ENCODE results near the gene SMIM29. TPM values are rescaled to one million over a fixed set of nuclear protein-coding genes. Genes with fewer than 3 reads are reported as not detected.

SMIM29 gene
- total RNA-seq, 1 experiment from 2014 or later = 3.2 TPM

GRCh38 chr6:34229877-34230276 lies 18.9 kb downstream of the SMIM29 start:
- H3K9me3 ChIP-seq (replicated peaks) = no peaks in the 10 kb centered on the region
- no peak overlapping the region for H3K27ac ChIP-seq
- DNase-seq = no peak
- H3K27me3 ChIP-seq = no peaks in the 10 kb centered on the region
- no peaks in the 10 kb centered on the region for H3K36me3 ChIP-seq
- H3K4me3 ChIP-seq = no peak overlapping the region
- H3K4me1 ChIP-seq = peaks cover 10% of the 10 kb centered on the region; the same call in 1 of the 2 replicates

- Histone ChIP-seq H3K27me3 (no peaks in the 10 kb centered on the region), H3K9me3 (replicated peaks) (no peaks in the 10 kb centered on the region), H3K4me1 (peaks cover 17% of the 10 kb centered on the region; the same call in 1 of the 2 replicates), H3K27ac (no peak overlapping the region), H3K4me3 (no peak overlapping the region), H3K36me3 (no peaks in the 10 kb centered on the region)
- DNase-seq = no peak
Observed at GRCh38 chr6:34227761-34228421, 20.9 kb downstream of the SMIM29 start.

- H3K27ac ChIP-seq = no peak overlapping the region
- H3K4me3 ChIP-seq = no peak overlapping the region
- H3K27me3 ChIP-seq = no peaks in the 10 kb centered on the region
- DNase-seq = no peak
- H3K36me3 ChIP-seq = no peaks in the 10 kb centered on the region
- no peaks in the 10 kb centered on the region for H3K9me3 ChIP-seq (replicated peaks)
- H3K4me1 ChIP-seq = peaks cover 17% of the 10 kb centered on the region; the same call in 1 of the 2 replicates
Observed at GRCh38 chr6:34226731-34227586, 21.8 kb downstream of the SMIM29 start.

GRCh38 chr6:34226066-34226465 lies 22.7 kb downstream of the SMIM29 start:
- no peaks in the 10 kb centered on the region for H3K36me3 ChIP-seq
- no peaks in the 10 kb centered on the region for H3K27me3 ChIP-seq
- H3K4me3 ChIP-seq = no peak overlapping the region
- H3K9me3 ChIP-seq (replicated peaks) = no peaks in the 10 kb centered on the region
- no peak overlapping the region for H3K27ac ChIP-seq
- peaks cover 17% of the 10 kb centered on the region; the same call in 1 of the 2 replicates for H3K4me1 ChIP-seq
- no peak for DNase-seq

GRCh38 chr6:34225551-34225950 lies 23.3 kb downstream of the SMIM29 start:
- H3K4me3 ChIP-seq = no peak overlapping the region
- no peak for DNase-seq
- H3K36me3 ChIP-seq = no peaks in the 10 kb centered on the region
- no peaks in the 10 kb centered on the region for H3K9me3 ChIP-seq (replicated peaks)
- H3K27me3 ChIP-seq = no peaks in the 10 kb centered on the region
- H3K27ac ChIP-seq = no peak overlapping the region
- peaks cover 17% of the 10 kb centered on the region; the same call in 1 of the 2 replicates for H3K4me1 ChIP-seq

- peaks cover 15% of the 10 kb centered on the region; the same call in 1 of the 2 replicates for H3K4me1 ChIP-seq
- no peaks in the 10 kb centered on the region for H3K9me3 ChIP-seq (replicated peaks)
- H3K27me3 ChIP-seq = no peaks in the 10 kb centered on the region
- peak overlapping the region; percentile 67 for H3K27ac ChIP-seq
- DNase-seq = peak; percentile 88 to 91
- H3K4me3 ChIP-seq = peak overlapping the region; percentile 77
- no peaks in the 10 kb centered on the region for H3K36me3 ChIP-seq
Observed at GRCh38 chr6:34223956-34224940, 24.6 kb downstream of the SMIM29 start.

- Histone ChIP-seq H3K4me1 (peaks cover 11% of the 10 kb centered on the region; the same call in 1 of the 2 replicates), H3K27me3 (no peaks in the 10 kb centered on the region), H3K4me3 (peak overlapping the region; percentile 77), H3K9me3 (replicated peaks) (no peaks in the 10 kb centered on the region), H3K36me3 (no peaks in the 10 kb centered on the region), H3K27ac (no peak overlapping the region)
- no peak for DNase-seq
Observed at GRCh38 chr6:34223381-34223955, 25.3 kb downstream of the SMIM29 start.

- Histone ChIP-seq H3K9me3 (replicated peaks) (no peaks in the 10 kb centered on the region), H3K27ac (no peak overlapping the region), H3K4me3 (no peak overlapping the region), H3K36me3 (no peaks in the 10 kb centered on the region), H3K4me1 (peaks cover 3% of the 10 kb centered on the region; the same call in 1 of the 2 replicates), H3K27me3 (no peaks in the 10 kb centered on the region)
- DNase-seq = no peak
Observed at GRCh38 chr6:34218691-34219090, 30.1 kb downstream of the SMIM29 start.

- no peaks in the 10 kb centered on the region for H3K36me3 ChIP-seq
- no peaks in the 10 kb centered on the region for H3K4me1 ChIP-seq
- no peak for DNase-seq
Observed at GRCh38 chr6:34213772-34214171, 35.0 kb downstream of the SMIM29 start.

GRCh38 chr6:34207695-34208443 lies 40.9 kb downstream of the SMIM29 start:
- no peak overlapping the region for H3K27ac ChIP-seq
- no peaks in the 10 kb centered on the region for H3K9me3 ChIP-seq (replicated peaks)
- H3K4me3 ChIP-seq = no peak overlapping the region
- no peaks in the 10 kb centered on the region for H3K36me3 ChIP-seq
- DNase-seq = no peak
- no peaks in the 10 kb centered on the region for H3K27me3 ChIP-seq
- no peaks in the 10 kb centered on the region for H3K4me1 ChIP-seq

More at GRCh38 chr6:34213772-34214171, 35.0 kb downstream of the SMIM29 start:
- no peak overlapping the region for H3K4me3 ChIP-seq
- no peaks in the 10 kb centered on the region for H3K27me3 ChIP-seq
- H3K9me3 ChIP-seq (replicated peaks) = no peaks in the 10 kb centered on the region
- H3K27ac ChIP-seq = no peak overlapping the region

GRCh38 chr6:34206726-34207125 lies 42.1 kb downstream of the SMIM29 start:
- no peak for DNase-seq
- Histone ChIP-seq H3K9me3 (replicated peaks) (no peaks in the 10 kb centered on the region), H3K27ac (no peak overlapping the region), H3K4me3 (no peak overlapping the region), H3K36me3 (no peaks in the 10 kb centered on the region), H3K27me3 (no peaks in the 10 kb centered on the region), H3K4me1 (no peaks in the 10 kb centered on the region)

- no peak overlapping the region for H3K27ac ChIP-seq
- no peak for DNase-seq
- no peak overlapping the region for H3K4me3 ChIP-seq
- H3K9me3 ChIP-seq (replicated peaks) = no peaks in the 10 kb centered on the region
- H3K4me1 ChIP-seq = no peaks in the 10 kb centered on the region
- no peaks in the 10 kb centered on the region for H3K36me3 ChIP-seq
- H3K27me3 ChIP-seq = no peaks in the 10 kb centered on the region
Observed at GRCh38 chr6:34205916-34206315, 42.9 kb downstream of the SMIM29 start.

GRCh38 chr6:34205466-34205865 lies 43.3 kb downstream of the SMIM29 start:
- H3K27me3 ChIP-seq = no peaks in the 10 kb centered on the region
- no peaks in the 10 kb centered on the region for H3K36me3 ChIP-seq
- H3K27ac ChIP-seq = no peak overlapping the region
- no peak for DNase-seq
- no peak overlapping the region for H3K4me3 ChIP-seq
- no peaks in the 10 kb centered on the region for H3K4me1 ChIP-seq
- H3K9me3 ChIP-seq (replicated peaks) = no peaks in the 10 kb centered on the region

All from SJCRH30 (cell line).